Measurements from ENCODE around the gene DMRT1.

DNA sequence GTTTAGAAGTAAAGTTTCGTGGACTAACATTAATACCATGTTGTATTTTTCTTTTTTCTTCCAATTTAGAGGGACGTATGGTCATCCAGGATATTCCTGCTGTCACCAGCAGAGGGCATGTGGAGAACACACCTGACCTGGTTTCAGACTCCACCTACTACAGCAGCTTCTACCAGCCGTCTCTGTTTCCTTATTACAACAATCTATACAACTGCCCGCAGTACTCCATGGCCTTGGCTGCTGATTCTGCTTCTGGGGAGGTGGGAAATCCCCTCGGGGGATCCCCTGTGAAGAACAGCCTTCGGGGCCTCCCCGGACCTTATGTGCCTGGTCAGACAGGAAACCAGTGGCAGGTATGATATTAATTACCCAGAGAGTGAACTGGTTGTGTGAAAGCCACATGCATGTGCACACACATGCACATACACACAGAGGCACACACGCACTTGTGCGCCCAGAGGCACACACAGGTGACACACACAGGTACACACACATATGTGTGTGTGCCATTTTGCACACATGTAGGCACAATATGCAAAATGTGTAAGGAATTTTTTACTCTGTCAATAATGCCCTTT is 52.4 kb downstream of the DMRT1 start:
- TF ChIP-seq, protein P1, sequence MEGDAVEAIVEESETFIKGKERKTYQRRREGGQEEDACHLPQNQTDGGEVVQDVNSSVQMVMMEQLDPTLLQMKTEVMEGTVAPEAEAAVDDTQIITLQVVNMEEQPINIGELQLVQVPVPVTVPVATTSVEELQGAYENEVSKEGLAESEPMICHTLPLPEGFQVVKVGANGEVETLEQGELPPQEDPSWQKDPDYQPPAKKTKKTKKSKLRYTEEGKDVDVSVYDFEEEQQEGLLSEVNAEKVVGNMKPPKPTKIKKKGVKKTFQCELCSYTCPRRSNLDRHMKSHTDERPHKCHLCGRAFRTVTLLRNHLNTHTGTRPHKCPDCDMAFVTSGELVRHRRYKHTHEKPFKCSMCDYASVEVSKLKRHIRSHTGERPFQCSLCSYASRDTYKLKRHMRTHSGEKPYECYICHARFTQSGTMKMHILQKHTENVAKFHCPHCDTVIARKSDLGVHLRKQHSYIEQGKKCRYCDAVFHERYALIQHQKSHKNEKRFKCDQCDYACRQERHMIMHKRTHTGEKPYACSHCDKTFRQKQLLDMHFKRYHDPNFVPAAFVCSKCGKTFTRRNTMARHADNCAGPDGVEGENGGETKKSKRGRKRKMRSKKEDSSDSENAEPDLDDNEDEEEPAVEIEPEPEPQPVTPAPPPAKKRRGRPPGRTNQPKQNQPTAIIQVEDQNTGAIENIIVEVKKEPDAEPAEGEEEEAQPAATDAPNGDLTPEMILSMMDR (IDR thresholded peaks at IDR 0.05) = peak; percentile 66
- no peak for TF ChIP-seq POLR2AphosphoS5 (IDR thresholded peaks at IDR 0.05; ENCODE audit: low read depth, low read length)

All from Panc1 (cell line).